Ammon's horn (tissue), 1 donor: Measurements from ENCODE around the gene ZBTB9.
"Not testable (repeated sequence)": the region's sequence is repeated elsewhere in the genome, so short reads cannot be mapped to it uniquely, and the experiment has no call there.

ENCODE experiments used
- DNase-seq: peaks from one replicate; pipeline ENCODE4 v3.0.0-alpha.2; 2016; ENCODE audit warnings: low spot score

Gene ZBTB9

DNA sequence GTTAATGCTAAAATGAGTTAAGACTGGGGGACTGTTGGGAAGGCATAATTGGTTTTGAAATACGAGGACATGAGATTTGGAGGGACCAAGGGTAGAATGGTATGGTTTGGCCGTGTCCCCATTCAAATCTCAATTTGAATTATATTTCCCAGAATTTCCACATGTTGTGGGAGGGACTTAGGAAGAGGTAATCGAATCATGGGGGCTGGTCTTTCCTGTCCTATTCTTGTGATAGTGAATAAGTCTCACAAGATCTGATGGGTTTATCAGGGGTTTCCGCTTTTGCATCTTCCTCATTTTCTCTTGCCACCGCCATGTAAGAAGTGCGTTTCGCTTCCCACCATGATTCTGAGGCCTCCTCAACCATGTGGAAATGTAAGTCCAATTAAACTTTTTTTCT is 12.7 kb downstream of the ZBTB9 start:
- no peak for DNase-seq

DNA sequence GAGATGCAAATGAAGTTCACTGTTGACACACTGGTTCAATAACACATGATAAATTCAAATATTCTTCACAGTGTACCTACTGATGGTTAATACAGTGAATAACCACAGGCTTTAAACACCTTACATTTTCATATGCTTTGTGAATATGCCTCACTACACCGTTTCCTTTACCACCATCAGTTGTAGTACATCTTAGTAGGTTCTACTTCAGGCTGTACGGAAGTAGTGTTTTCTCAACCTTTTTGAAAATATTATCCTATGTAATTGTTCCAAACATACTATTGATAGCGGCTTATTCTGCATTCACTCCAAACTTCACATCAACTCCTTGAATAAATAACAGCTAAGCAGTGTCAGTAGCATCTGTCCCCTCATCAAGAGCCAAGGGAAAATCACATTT is 15.3 kb downstream of the ZBTB9 start:
- DNase-seq, result no peak

DNA sequence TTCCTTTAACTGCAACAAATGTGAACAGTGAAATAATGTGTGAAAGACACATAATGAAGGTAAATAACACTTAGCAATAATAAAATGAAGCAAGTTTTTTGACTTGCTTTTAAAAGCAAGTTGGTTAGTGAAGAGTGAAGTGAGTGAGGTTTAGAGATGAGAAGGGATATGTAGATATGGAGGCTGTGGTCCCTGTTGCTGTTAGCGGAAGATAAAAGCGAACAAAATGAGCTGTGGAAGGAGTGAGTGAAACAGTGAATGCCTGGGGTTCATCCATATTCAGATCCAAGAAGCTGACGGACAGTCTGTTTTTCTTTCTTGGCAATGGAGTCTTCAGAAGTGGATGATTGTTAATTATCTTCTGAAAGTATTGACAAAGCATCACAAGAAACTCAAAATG is 23.5 kb downstream of the ZBTB9 start:
- DNase-seq, result no peak

DNA sequence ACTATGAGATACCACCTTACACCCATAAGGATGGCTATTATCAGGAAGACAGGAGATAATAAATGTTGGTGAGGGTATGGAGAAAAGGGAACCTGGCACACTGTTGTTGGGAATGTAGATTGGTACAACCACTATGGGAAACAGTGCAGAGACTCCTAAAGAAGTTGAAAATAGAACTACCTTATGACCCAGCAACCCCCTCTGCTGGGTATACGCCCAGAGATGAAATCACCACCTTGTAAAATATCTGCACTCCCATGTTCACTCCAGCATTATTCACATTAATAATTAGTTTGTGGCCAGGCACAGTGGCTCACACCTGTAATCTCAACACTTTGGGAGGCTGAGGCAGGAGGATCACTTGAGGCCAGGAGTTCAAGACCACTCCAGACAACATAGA is 26.8 kb downstream of the ZBTB9 start:
- DNase-seq, result no peak

DNA sequence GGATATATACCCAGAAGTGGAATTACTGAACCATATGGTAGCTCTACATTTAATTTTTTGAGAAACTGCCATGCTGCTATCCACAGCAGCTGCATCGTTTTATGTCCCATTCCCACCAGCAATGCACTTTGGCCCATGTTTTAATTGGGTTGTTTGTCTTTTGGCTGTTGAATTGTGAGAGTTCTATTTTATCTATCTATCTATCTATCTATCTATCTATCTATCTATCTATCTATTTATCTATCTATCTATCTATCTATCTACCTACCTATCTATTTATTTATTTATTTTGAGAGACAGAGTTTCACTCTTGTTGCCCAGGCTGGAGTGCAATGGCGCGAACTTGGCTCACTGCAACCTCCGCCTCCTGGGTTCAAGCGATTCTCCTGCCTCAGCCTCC is 28.2 kb downstream of the ZBTB9 start:
- not testable (repeated sequence) for DNase-seq

DNA sequence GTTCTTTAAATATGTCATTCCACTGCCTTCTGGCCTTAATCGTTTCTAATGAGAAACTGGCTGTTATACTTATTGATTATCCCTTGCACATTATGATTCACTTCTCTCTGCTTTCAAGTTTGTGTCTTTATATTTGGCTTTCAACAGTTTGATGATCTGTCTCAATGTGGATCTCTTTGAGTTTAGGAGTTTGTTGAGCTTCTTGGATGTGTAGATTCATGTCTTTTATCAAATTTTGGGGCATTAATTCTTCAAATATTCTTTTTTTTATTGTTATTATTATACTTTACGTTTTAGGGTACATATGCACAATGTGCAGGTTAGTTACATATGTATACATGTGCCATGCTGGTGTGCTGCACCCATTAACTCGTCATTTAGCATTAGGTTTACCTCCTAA is 29.3 kb downstream of the ZBTB9 start:
- no peak for DNase-seq

DNA sequence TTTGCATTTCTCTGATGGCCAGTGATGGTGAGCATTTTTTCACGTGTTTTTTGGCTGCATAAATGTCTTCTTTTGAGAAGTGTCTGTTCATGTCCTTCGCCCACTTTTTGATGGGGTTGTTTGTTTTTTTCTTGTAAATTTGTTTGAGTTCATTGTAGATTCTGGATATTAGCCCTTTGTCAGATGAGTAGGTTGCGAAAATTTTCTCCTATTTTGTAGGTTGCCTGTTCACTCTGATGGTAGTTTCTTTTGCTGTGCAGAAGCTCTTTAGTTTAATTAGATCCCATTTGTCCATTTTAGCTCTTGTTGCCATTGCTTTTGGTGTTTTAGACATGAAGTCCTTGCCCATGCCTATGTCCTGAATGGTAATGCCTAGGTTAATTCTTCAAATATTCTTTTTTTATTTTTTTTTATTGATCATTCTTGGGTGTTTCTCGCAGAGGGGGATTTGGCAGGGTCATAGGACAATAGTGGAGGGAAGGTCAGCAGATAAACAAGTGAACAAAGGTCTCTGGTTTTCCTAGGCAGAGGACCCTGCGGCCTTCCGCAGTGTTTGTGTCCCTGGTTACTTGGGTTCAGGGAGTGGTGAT is 30.4 kb downstream of the ZBTB9 start:
- DNase-seq, result not testable (repeated sequence)

DNA sequence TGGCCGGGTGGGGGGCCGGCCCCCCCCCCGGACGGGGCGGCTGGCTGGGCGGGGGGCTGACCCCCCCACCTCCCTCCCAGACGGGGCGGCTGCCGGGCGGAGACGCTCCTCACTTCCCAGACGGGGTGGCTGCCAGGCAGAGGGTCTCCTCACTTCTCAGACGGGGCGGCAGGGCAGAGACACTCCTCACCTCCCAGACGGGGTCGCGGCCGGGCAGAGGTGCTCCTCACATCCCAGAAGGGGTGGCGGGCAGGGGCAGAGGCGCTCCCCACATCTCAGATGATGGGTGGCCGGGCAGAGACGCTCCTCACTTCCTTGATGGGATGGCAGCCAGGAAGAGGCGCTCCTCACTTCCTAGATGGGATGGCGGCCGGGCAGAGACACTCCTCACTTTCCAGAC is 31.3 kb downstream of the ZBTB9 start:
- not testable (repeated sequence) for DNase-seq

DNA sequence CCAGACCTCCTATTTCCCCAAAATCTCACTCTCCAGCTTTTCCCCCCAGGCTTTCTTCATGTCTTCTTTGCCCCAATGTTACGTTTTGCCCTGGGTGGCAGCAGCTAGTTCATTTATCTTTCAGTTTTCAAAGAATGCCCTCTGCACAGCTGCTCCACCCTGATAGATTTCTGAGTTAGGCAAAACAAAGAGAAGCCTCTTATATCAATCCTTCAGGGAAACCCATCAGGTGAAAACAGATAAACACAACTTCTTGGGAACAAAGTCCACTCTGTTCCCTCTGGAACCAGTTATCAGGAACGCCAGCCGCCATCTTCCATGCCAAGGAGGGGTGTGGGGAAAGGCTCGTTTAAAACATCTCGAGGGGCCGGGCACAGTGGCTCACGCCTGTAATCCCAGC is 34.0 kb downstream of the ZBTB9 start:
- DNase-seq, result no peak

DNA sequence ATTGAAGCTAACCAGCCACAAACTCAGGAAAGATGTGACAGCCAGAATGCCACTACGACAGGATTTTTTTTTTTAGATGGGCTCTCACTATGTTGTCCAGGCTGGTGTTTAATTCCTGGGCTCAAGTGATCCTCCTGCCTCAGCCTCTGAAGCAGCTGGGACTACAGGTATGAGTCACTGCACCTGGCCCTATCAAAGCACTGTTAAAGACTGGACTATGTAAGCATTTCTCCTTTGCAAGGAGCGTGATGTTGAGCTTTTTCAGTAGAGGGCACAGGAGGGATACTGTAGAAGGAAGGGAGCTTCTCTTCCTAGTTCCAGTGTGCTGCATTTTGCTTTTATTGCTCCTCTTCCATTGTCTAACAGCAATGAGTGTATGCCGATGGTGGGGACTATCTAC is 35.8 kb downstream of the ZBTB9 start:
- no peak for DNase-seq

DNA sequence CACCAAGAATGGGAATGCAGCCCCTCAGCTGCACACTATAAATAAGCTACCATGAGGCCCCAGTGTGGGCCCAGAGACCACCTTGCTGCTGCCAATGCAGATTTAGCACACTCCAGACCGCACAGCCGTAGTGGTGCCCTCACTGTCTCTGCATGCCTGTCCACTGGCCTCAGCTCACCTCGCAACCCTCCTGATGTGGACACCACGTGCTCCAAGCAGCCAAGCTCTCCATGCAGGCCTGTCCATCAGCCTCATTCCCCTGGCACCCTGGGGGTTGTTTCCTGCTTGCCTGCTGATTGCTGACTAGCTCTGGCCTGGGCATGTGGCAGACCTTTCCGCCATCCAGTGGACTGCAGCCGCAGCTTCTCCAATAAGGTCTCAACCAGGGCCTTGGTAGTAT is 36.2 kb downstream of the ZBTB9 start:
- DNase-seq, result no peak

DNA sequence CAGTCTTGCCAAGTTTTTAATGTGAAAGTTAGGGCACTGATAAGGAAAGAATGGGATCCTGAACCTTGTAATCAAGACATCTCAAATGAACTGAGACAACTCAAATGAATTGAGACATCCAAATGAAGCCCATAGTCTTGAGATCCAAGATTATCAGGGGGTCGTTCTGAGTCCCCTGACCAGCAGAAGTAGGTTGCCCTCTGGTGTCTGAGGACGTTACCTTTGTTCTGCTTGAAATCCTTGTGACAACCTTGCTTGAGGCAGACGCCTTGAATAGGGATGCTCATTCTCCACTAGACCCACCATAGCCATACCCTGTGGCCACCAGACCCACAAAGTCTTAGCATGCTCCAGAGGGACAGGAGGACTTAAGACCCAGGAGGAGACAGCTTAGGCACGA is 37.7 kb downstream of the ZBTB9 start:
- no peak for DNase-seq

DNA sequence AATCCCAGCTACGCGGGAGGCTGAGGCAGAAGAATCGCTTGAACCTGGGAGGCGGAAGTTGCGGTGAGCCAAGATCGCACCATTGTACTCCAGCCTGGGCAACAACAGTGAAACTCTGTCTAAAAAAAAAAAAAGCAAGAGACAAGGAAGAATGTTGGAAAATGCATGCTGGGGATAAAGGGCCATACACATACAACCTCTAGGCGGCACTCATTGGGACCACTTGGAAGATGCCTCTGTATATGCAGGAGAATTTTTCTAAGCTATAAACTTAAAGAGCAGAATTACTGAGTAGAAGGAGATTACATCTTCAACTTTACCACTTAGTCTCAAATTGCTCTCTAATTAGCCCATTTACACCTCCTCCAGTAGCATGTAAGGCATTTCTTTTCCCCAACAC is 42.8 kb downstream of the ZBTB9 start:
- no peak for DNase-seq

DNA sequence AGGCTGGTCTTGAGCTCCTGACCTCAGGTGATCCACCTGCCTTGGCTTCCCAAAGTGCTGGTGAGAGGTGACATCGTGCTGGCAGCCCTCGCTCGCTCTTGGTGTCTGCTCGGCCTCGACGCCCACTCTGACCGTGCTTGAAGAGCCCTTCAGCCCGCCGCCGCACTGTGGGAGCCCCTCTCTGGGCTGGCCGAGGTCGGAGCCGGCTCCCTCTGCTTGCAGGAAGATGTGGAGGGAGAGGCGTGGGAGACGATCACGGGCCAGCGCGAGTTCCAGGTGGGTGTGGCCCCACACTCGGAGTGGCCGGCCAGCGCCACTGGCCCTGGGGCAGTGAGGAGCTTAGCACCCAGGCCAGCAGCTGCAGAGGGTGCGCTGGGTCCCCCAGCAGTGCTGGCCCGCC is 48.1 kb downstream of the ZBTB9 start:
- no peak for DNase-seq

DNA sequence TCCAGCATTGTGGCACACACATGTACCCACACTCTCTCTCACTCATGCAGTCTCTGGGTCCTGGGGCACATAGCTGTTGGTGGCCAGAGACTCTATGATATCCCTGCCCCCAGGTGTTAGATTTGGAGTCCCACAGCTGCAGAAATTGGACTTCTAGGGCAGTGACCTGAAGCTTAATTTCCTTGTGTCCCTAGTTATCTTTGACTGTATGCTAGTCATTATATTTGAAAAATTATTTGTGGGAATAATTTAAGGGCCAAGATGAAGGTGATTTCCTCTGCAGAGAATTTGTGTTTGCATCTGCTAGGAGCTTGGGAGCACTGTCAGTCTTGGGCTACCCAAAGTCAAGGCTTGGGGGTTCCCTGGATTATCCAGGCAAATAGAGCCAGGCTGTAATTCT is 50.1 kb downstream of the ZBTB9 start:
- DNase-seq, result no peak

DNA sequence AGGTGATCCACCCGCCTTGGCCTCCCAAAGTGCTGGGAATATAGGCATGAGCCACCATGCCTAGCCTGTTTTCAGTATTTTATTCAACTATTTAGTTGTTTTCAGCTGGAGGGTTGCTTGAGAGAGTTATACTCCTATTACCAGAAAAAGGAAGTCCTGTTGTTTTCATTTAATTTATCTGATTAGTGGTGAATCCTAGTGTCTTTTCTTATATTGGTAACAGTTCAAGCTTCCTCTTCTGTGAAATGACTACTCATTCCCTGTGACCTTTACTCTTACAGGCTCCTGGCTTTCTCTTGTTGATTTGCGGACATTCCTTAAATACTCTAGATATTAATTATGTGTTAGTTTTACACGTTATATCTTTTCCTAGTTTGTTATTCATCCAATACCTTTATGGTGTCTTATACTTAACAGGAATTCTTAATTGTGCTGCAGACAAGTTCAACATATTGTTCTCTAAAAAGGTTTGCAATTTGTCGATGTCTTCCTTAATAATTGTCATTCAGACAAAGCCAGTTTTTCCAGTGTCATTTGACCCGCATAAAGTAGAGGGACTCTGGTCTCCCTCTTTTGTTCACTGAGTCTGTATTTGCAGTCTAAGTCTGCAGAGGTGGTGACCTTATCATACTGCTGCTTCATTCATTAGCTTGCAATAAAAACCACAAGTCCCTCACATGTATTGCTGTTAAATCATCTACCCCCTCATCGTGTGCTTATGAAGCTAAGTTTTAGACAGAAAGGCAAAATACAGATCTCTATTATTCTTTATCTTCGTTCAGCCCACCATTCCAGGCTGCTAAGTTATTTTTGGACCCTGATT is 51.4 kb downstream of the ZBTB9 start:
- DNase-seq, result no peak
